OCI-LY1 (cell line): ENCODE data around the gene CTDSP2.

ENCODE experiments used
- EZH2 ChIP-seq: fragments of 200-600 bp; sonication (generic), shearing (Covaris generic); IDR thresholded peaks from 2 replicates; pipeline ENCODE4 v1.8.0; 2017; ENCODE audit warnings: borderline replicate concordance, mixed run types, mild to moderate bottlenecking, antibody characterized with exemption, low read length, moderate library complexity, mixed read lengths
- TF ChIP-seq, protein P1 (sequence below): fragments of 200-600 bp; sonication (generic), shearing (Covaris generic); IDR thresholded peaks from 2 replicates; pipeline ENCODE4 v1.5.1; 2017; ENCODE audit warnings: mild to moderate bottlenecking, antibody characterized with exemption, low read length, moderate library complexity, mixed read lengths

DNA sequence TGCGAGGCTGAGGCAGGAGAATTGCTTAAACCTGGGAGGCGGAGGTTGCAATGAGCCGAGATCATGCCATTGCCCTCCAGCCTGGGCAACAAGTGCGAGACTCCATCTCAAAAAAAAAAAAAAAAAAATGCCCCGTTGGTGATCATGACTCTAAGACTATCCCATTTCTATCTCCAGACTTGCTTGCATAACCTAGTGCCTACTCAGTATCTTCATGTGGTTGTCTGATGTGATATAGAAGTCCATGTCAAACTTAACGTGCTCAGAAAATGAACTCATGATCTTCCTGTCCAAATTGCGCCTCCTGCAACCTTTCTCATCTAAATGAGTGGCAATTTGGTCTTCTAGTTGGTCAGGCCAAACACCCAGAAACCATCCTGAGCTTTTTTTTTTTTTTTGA, 68.6 kb downstream of the CTDSP2 start:
- TF ChIP-seq, protein P1, sequence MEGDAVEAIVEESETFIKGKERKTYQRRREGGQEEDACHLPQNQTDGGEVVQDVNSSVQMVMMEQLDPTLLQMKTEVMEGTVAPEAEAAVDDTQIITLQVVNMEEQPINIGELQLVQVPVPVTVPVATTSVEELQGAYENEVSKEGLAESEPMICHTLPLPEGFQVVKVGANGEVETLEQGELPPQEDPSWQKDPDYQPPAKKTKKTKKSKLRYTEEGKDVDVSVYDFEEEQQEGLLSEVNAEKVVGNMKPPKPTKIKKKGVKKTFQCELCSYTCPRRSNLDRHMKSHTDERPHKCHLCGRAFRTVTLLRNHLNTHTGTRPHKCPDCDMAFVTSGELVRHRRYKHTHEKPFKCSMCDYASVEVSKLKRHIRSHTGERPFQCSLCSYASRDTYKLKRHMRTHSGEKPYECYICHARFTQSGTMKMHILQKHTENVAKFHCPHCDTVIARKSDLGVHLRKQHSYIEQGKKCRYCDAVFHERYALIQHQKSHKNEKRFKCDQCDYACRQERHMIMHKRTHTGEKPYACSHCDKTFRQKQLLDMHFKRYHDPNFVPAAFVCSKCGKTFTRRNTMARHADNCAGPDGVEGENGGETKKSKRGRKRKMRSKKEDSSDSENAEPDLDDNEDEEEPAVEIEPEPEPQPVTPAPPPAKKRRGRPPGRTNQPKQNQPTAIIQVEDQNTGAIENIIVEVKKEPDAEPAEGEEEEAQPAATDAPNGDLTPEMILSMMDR: no peak
- no peak for TF ChIP-seq EZH2
